ENCODE results near the gene CYCS.

- TF ChIP-seq CTCF (IDR thresholded peaks at IDR 0.05), result no peak
- TF ChIP-seq POLR2A (IDR thresholded peaks at IDR 0.05), result no peak
These were observed 51.6 kb downstream of the CYCS start for GRCh38 chr7:25073451-25073850.
